B cell (primary cell): ENCODE data around the gene MAD1L1. TPM values are rescaled to one million over a fixed set of nuclear protein-coding genes. Genes with fewer than 3 reads are reported as not detected.

Source experiments
- ATAC-seq: fragments of 200-7000 bp; cut with Tn5 transposase; one replicate; pipeline ENCODE4 v1.10.0; 2021; ENCODE audit warnings: low read depth, mild to moderate bottlenecking, moderate number of reproducible peaks, moderate library complexity
- CTCF ChIA-PET: fragments of 350-600 bp; sonication (Branson Sonifier 250); formaldehyde crosslinking; loops from one replicate; lab custom pipeline; 2021; ENCODE audit warnings: antibody characterized with exemption, inconsistent platforms; lab: Charles Lee
- POLR2A ChIA-PET: fragments of 350-600 bp; sonication (Branson Sonifier 250); formaldehyde crosslinking; loops from one replicate; lab custom pipeline; 2021; ENCODE audit warnings: antibody characterized with exemption; lab: Charles Lee
- DNase-seq: peaks from one replicate; pipeline ENCODE4 v3.0.0; 2013
- H2AFZ ChIP-seq: 2 replicates; pipeline ENCODE4 v1.6.1; 2012; ENCODE audit warnings: mild to moderate bottlenecking, low read depth, low read length; ENCODE audit not compliant: insufficient read depth, poor library complexity, severe bottlenecking
- H3K27ac ChIP-seq, 2 donors: 1 replicate in 1 of 2; 2 replicates in 1 of 2; pipeline ENCODE4 v1.5.1; 2012 to 2013; ENCODE audit warnings: low read length in 2 of 2, mild to moderate bottlenecking in 2 of 2, moderate library complexity in 1 of 2
- H3K27me3 ChIP-seq, 4 experiments: fragments of 200-600 bp in 1 of 4; sonication (generic) in 1 of 4; replicated peaks in 1 of 4; 1 replicate in 2 of 4; 2 replicates in 2 of 4; pipeline versions ENCODE4 v1.6.1 to v1.7.0; 2013 to 2016; ENCODE audit warnings: low read length in 3 of 4, mild to moderate bottlenecking in 2 of 4, mixed read lengths in 1 of 4, moderate library complexity in 1 of 4; ENCODE audit not compliant: insufficient read depth in 4 of 4, control insufficient read depth in 3 of 4; ENCODE audit errors: control extremely low read depth in 1 of 4
- H3K36me3 ChIP-seq, 2 experiments: replicated peaks in 1 of 2; 1 replicate in 1 of 2; 2 replicates in 1 of 2; pipeline versions ENCODE4 v1.6.1 to v1.7.1; 2013; ENCODE audit warnings: low read length in 1 of 2; ENCODE audit not compliant: insufficient read depth in 2 of 2, control insufficient read depth in 1 of 2; ENCODE audit errors: control extremely low read depth in 1 of 2, extremely low read depth in 1 of 2
- H3K4me1 ChIP-seq, 2 donors: fragments of 200-600 bp in 1 of 2; sonication (generic) in 1 of 2; 1 replicate in 1 of 2; 2 replicates in 1 of 2; pipeline versions ENCODE4 v1.5.1 to v1.6.1; 2013 to 2017; ENCODE audit warnings: low read length in 2 of 2; ENCODE audit not compliant: control insufficient read depth in 2 of 2, insufficient read depth in 2 of 2
- H3K4me2 ChIP-seq: replicated peaks from 2 replicates; pipeline ENCODE3; 2012; ENCODE audit warnings: mild to moderate bottlenecking, low read depth, low read length; ENCODE audit not compliant: poor library complexity, severe bottlenecking
- H3K4me3 ChIP-seq, 5 experiments: fragments of 200-600 bp in 1 of 5; sonication (generic) in 1 of 5; 1 replicate in 3 of 5; 2 replicates in 2 of 5; pipeline versions ENCODE4 v1.5.1 to v1.7.0; 2011 to 2016; ENCODE audit warnings: low read length in 4 of 5, mild to moderate bottlenecking in 4 of 5, low read depth in 2 of 5, control low read depth in 1 of 5, moderate library complexity in 1 of 5; ENCODE audit not compliant: insufficient read depth in 1 of 5; ENCODE audit errors: control extremely low read depth in 1 of 5, extremely low read depth in 1 of 5
- H3K79me2 ChIP-seq: fragments of 200-600 bp; sonication (generic); one replicate; pipeline ENCODE4 v1.6.0; 2016; ENCODE audit warnings: low read length; ENCODE audit not compliant: control insufficient read depth, insufficient read depth
- H3K9ac ChIP-seq: fragments of 200-600 bp; sonication (generic); 2 replicates; pipeline ENCODE4 v1.6.1; 2017; ENCODE audit warnings: mild to moderate bottlenecking, low read length, moderate library complexity
- H3K9me3 ChIP-seq, 3 donors: one replicate each; pipeline versions ENCODE4 v1.6.1 to v1.7.1; 2013; ENCODE audit warnings: low read length in 2 of 3; ENCODE audit not compliant: control insufficient read depth in 2 of 3, insufficient read depth in 1 of 3; ENCODE audit errors: control extremely low read depth in 1 of 3
- H4K20me1 ChIP-seq: 2 replicates; pipeline ENCODE4 v1.6.0; 2012; ENCODE audit warnings: mild to moderate bottlenecking, low read length; ENCODE audit not compliant: insufficient read depth, control insufficient read depth, poor library complexity, severe bottlenecking
- H3K27ac Mint-ChIP-seq: one replicate; pipeline ENCODE4 v1.8.0; 2021; ENCODE audit warnings: mixed read lengths
- H3K27me3 Mint-ChIP-seq: one replicate; pipeline ENCODE4 v1.8.0; 2021; ENCODE audit warnings: mixed read lengths
- H3K4me1 Mint-ChIP-seq: one replicate; pipeline ENCODE4 v1.8.0; 2021; ENCODE audit warnings: mixed read lengths
- H3K4me3 Mint-ChIP-seq: one replicate; pipeline ENCODE4 v1.8.0; 2021; ENCODE audit warnings: mixed read lengths
- H3K9me3 Mint-ChIP-seq: one replicate; pipeline ENCODE4 v1.8.0; 2022; ENCODE audit warnings: mixed read lengths; ENCODE audit not compliant: insufficient read depth
- EZH2 ChIP-seq: IDR thresholded peaks from 2 replicates; pipeline ENCODE4 v1.6.1; 2012; ENCODE audit warnings: borderline replicate concordance, low read depth, mild to moderate bottlenecking, moderate library complexity, low read length; ENCODE audit not compliant: insufficient read depth, poor library complexity, severe bottlenecking
- WGBS: methylation state at CpG from one replicate; pipeline ENCODE4 v1.1.5; 2013; ENCODE audit warnings: missing lambda C conversion rate; ENCODE audit not compliant: insufficient coverage; 5-methylcytosine and 5-hydroxymethylcytosine counted together
- intact Hi-C: fragments of 100-400 bp; cut with micrococcal nuclease; formaldehyde crosslinking; loops from one replicate; pipeline ENCODE4 v1.10.0; 2022
- polyA plus RNA-seq: library from polyadenylated mRNA; depleted of rRNA; stranded (reverse); fragments of >200 nt; gene quantifications from 2 replicates; pipeline ENCODE4 v1.2.3, GENCODE V29; 2012
- total RNA-seq, 2 donors: library from RNA; stranded (reverse); fragments of 120-200 nt in 1 of 2; gene quantifications; 1 replicate in 1 of 2; 2 replicates in 1 of 2; pipeline versions ENCODE4 v1.2.3 to v1.2.4, GENCODE V29; 2013 to 2022
- TF ChIP-seq, protein P1 (sequence below): fragments of 200-600 bp; IDR thresholded peaks from one replicate; pipeline ENCODE4 v1.8.0; 2022; ENCODE audit warnings: antibody characterized with exemption, mild to moderate bottlenecking

MAD1L1 gene
- total and polyA plus RNA-seq, 2 donors (not counting 1 experiment from before 2014, with no cell fraction given): 86.7 to 110 TPM

DNA sequence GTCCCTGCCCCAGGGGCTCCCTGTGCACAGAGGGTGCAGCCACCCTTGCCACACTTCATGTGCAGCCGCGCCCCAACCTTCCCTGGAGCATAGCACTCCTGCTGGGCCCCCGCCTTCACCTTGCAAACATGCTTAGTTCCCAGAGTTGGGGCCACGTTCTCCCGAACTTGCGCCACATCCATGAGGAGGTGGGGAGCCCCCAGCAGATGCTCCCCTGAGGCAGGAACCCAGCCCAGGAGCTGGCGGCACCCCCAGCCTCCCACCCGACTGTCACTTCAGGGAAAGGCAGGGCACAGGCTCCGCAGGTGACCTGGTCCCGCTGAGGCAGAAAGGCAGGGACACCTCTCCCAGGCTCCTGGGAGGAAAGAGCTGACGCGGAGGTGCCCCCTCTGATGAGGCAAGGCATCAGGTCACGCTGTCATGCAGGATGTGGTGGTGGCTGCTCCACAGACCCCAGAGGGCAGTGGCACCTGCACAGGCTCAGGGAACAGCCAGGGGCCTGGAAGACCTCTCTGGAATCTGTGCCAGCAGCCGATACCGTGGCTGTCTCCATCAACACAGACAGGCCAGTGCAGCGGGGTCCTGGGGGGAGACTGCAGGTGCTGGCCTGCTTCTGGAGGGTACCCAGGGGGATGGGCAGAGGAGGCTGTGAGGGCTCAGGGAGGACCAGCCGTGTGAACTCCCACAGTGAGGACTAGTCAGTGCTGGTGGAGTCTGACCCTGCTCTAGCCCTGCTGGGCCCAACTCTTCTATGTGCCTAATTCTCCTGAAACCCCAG lies 221.3 kb downstream of the MAD1L1 start:
- Histone ChIP-seq H4K20me1 (no peaks in the 10 kb centered on the region), H3K36me3 (peaks cover 0 to 3% of the 10 kb centered on the region in 2 experiments), H3K27ac (no peak overlapping the region), H3K27me3 (no peaks in the 10 kb centered on the region), H2AFZ (no peak overlapping the region), H3K79me2 (no peaks in the 10 kb centered on the region), H3K9me3 (no peaks in the 10 kb centered on the region), H3K4me3 (no peak overlapping the region), H3K4me2 (no peak overlapping the region), H3K4me1 (no peaks in the 10 kb centered on the region), H3K9ac (no peak overlapping the region)
- intact Hi-C loops: no loop called here
- Mint-ChIP-seq H3K27ac (no peak overlapping the region), H3K4me1 (peaks cover 4% of the 10 kb centered on the region), H3K9me3 (no peaks in the 10 kb centered on the region), H3K4me3 (no peak overlapping the region), H3K27me3 (no peaks in the 10 kb centered on the region)
- 95% methylated on average over 17 of the region's 17 CpGs for WGBS
- CTCF ChIA-PET: no interaction called here
- POLR2A ChIA-PET: no interaction called here
- no peak for ATAC-seq
- TF ChIP-seq EZH2: no peak
- TF ChIP-seq, protein P1, sequence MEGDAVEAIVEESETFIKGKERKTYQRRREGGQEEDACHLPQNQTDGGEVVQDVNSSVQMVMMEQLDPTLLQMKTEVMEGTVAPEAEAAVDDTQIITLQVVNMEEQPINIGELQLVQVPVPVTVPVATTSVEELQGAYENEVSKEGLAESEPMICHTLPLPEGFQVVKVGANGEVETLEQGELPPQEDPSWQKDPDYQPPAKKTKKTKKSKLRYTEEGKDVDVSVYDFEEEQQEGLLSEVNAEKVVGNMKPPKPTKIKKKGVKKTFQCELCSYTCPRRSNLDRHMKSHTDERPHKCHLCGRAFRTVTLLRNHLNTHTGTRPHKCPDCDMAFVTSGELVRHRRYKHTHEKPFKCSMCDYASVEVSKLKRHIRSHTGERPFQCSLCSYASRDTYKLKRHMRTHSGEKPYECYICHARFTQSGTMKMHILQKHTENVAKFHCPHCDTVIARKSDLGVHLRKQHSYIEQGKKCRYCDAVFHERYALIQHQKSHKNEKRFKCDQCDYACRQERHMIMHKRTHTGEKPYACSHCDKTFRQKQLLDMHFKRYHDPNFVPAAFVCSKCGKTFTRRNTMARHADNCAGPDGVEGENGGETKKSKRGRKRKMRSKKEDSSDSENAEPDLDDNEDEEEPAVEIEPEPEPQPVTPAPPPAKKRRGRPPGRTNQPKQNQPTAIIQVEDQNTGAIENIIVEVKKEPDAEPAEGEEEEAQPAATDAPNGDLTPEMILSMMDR: no peak
- no peak for DNase-seq

DNA sequence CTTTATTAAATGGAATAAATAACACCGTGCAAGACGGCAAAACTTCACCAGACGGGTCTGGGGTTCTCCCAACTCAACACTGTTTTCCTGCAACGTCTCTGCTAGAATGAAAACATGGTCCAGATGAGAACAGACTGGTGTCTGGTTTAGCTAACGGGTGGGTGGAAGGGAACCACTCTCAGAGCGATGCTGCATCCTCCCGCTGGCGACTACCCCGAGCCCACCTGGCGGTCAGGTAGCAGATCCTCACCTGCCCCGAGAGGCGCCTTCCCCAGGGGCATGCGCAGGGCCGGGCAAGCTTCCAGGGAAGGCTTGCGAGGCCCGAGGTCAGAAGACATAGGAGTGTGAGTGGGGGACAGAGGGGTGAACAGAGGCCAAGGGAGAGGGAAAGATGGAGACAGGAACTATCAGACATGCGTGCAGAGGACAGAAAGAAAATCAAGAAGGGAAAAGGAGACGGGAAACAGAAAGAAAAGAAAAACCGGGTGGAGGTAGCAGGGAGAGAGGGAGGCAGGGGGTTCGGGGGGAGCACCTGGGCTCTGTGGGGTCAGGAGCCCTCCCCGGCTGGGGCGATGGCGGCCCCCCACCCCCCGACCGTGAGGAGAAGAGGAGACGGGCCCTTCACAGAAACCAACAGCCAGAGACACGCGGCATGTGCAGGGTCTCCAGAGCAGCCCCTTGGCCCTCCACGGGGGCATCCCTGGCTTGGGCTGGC lies 222.0 kb downstream of the MAD1L1 start:
- Mint-ChIP-seq H3K4me3 (no peak overlapping the region), H3K9me3 (no peaks in the 10 kb centered on the region), H3K27ac (no peak overlapping the region), H3K27me3 (no peaks in the 10 kb centered on the region), H3K4me1 (peaks cover 11% of the 10 kb centered on the region)
- ChIA-PET POLR2A (no interaction called here), CTCF (interaction anchor here (0.5 kb wide), 1 partner anchor 17 kb away, joined by 3 read pairs; no protein-coding TSS in a partner anchor)
- Histone ChIP-seq H3K27me3 (no peaks in the 10 kb centered on the region), H3K4me3 (no peak overlapping the region), H3K4me2 (no peak overlapping the region), H3K27ac (no peak overlapping the region), H3K36me3 (peaks cover 0 to 3% of the 10 kb centered on the region in 2 experiments), H4K20me1 (no peaks in the 10 kb centered on the region), H2AFZ (no peak overlapping the region), H3K79me2 (no peaks in the 10 kb centered on the region), H3K9me3 (no peaks in the 10 kb centered on the region), H3K9ac (no peak overlapping the region), H3K4me1 (peaks cover 4 to 6% of the 10 kb centered on the region in 2 donors)
- DNase-seq: no peak
- TF ChIP-seq, protein P1: no peak
- no peak for TF ChIP-seq EZH2
- WGBS: 93% methylated on average over 28 of the region's 29 CpGs
- no peak for ATAC-seq
- intact Hi-C loops: no loop called here
